Mucosa of stomach (tissue), 1 donor: ENCODE measurements around the gene SSBP3.
A peak's percentile ranks its signal among the peaks of the same experiment; 100 is the strongest.

ENCODE experiments used
- H3K27me3 ChIP-seq: one replicate; pipeline ENCODE4 v1.7.0; 2013; ENCODE audit warnings: mild to moderate bottlenecking, low read length; ENCODE audit not compliant: control insufficient read depth, insufficient read depth
- H3K36me3 ChIP-seq: one replicate; pipeline ENCODE4 v1.7.0; 2013; ENCODE audit warnings: low read length; ENCODE audit not compliant: control insufficient read depth, insufficient read depth
- H3K4me1 ChIP-seq: one replicate; pipeline ENCODE4 v1.7.0; 2013; ENCODE audit warnings: mild to moderate bottlenecking, low read length; ENCODE audit not compliant: control insufficient read depth, insufficient read depth
- H3K4me3 ChIP-seq: one replicate; pipeline ENCODE4 v1.7.0; 2013; ENCODE audit warnings: low read length
- H3K9ac ChIP-seq: one replicate; pipeline ENCODE4 v1.7.0; 2013; ENCODE audit warnings: mild to moderate bottlenecking, low read length, moderate library complexity
- H3K9me3 ChIP-seq: one replicate; pipeline ENCODE4 v1.7.0; 2013; ENCODE audit warnings: mild to moderate bottlenecking, low read length, moderate library complexity; ENCODE audit not compliant: control insufficient read depth
- donor health status: Pancreatic carcinoma.

Gene SSBP3

GRCh38 chr1:54385727-54386022 is 20.5 kb downstream of the SSBP3 start:
- Histone ChIP-seq H3K4me3 (no peak overlapping the region), H3K36me3 (no peaks in the 10 kb centered on the region), H3K27me3 (no peaks in the 10 kb centered on the region), H3K9ac (no peak overlapping the region), H3K4me1 (peaks cover 39% of the 10 kb centered on the region), H3K9me3 (no peaks in the 10 kb centered on the region)

GRCh38 chr1:54384918-54385726 is 21.1 kb downstream of the SSBP3 start:
- Histone ChIP-seq H3K9me3 (no peaks in the 10 kb centered on the region), H3K27me3 (no peaks in the 10 kb centered on the region), H3K4me1 (peaks cover 43% of the 10 kb centered on the region), H3K9ac (peak overlapping the region; percentile 23), H3K36me3 (no peaks in the 10 kb centered on the region), H3K4me3 (no peak overlapping the region)

- Histone ChIP-seq H3K36me3 (no peaks in the 10 kb centered on the region), H3K9me3 (no peaks in the 10 kb centered on the region), H3K27me3 (no peaks in the 10 kb centered on the region), H3K9ac (peak overlapping the region; percentile 23), H3K4me1 (peaks cover 49% of the 10 kb centered on the region), H3K4me3 (no peak overlapping the region)
Observed at GRCh38 chr1:54384471-54384870, 21.7 kb downstream of the SSBP3 start.

GRCh38 chr1:54381524-54381923 is 24.7 kb downstream of the SSBP3 start:
- peaks cover 79% of the 10 kb centered on the region for H3K4me1 ChIP-seq
- H3K27me3 ChIP-seq, result no peaks in the 10 kb centered on the region
- no peak overlapping the region for H3K9ac ChIP-seq
- H3K36me3 ChIP-seq, result no peaks in the 10 kb centered on the region
- H3K4me3 ChIP-seq, result no peak overlapping the region
- H3K9me3 ChIP-seq, result no peaks in the 10 kb centered on the region

GRCh38 chr1:54380290-54380882 is 25.8 kb downstream of the SSBP3 start:
- H3K36me3 ChIP-seq, result no peaks in the 10 kb centered on the region
- no peaks in the 10 kb centered on the region for H3K9me3 ChIP-seq
- H3K4me3 ChIP-seq, result no peak overlapping the region
- no peaks in the 10 kb centered on the region for H3K27me3 ChIP-seq
- H3K4me1 ChIP-seq, result peaks cover 83% of the 10 kb centered on the region
- no peak overlapping the region for H3K9ac ChIP-seq

- Histone ChIP-seq H3K9me3 (no peaks in the 10 kb centered on the region), H3K4me3 (no peak overlapping the region), H3K36me3 (no peaks in the 10 kb centered on the region), H3K4me1 (peaks cover 83% of the 10 kb centered on the region), H3K9ac (peak overlapping the region; percentile 10), H3K27me3 (no peaks in the 10 kb centered on the region)
Observed at GRCh38 chr1:54379555-54380289, 26.5 kb downstream of the SSBP3 start.

GRCh38 chr1:54378874-54379554 is 27.2 kb downstream of the SSBP3 start:
- Histone ChIP-seq H3K4me1 (peaks cover 80% of the 10 kb centered on the region), H3K9ac (no peak overlapping the region), H3K4me3 (no peak overlapping the region), H3K36me3 (no peaks in the 10 kb centered on the region), H3K27me3 (no peaks in the 10 kb centered on the region), H3K9me3 (no peaks in the 10 kb centered on the region)

GRCh38 chr1:54378157-54378873 is 27.9 kb downstream of the SSBP3 start:
- Histone ChIP-seq H3K4me1 (peaks cover 76% of the 10 kb centered on the region), H3K9me3 (no peaks in the 10 kb centered on the region), H3K36me3 (no peaks in the 10 kb centered on the region), H3K27me3 (no peaks in the 10 kb centered on the region), H3K4me3 (no peak overlapping the region), H3K9ac (peak overlapping the region; percentile 25)

GRCh38 chr1:54377040-54377691 is 29.0 kb downstream of the SSBP3 start:
- no peaks in the 10 kb centered on the region for H3K36me3 ChIP-seq
- H3K9me3 ChIP-seq, result no peaks in the 10 kb centered on the region
- H3K4me3 ChIP-seq, result no peak overlapping the region
- H3K9ac ChIP-seq, result peak overlapping the region; percentile 5
- no peaks in the 10 kb centered on the region for H3K27me3 ChIP-seq
- H3K4me1 ChIP-seq, result peaks cover 79% of the 10 kb centered on the region

- Histone ChIP-seq H3K4me1 (peaks cover 83% of the 10 kb centered on the region), H3K27me3 (no peaks in the 10 kb centered on the region), H3K36me3 (no peaks in the 10 kb centered on the region), H3K4me3 (no peak overlapping the region), H3K9ac (peak overlapping the region; percentile 5), H3K9me3 (no peaks in the 10 kb centered on the region)
Observed at GRCh38 chr1:54376430-54377039, 29.7 kb downstream of the SSBP3 start.
